Measurements from ENCODE around the gene MACROD1. TPM values are rescaled to one million over a fixed set of nuclear protein-coding genes. Genes with fewer than 3 reads are reported as not detected.
A peak's percentile ranks its signal among the peaks of the same experiment; 100 is the strongest.
"Not testable (repeated sequence)": the region's sequence is repeated elsewhere in the genome, so short reads cannot be mapped to it uniquely, and the experiment has no call there.

The MACROD1 gene
- total RNA-seq, 6 experiments from 2014 or later, result 11.8 to 17.0 (median 13.1) TPM

DNA sequence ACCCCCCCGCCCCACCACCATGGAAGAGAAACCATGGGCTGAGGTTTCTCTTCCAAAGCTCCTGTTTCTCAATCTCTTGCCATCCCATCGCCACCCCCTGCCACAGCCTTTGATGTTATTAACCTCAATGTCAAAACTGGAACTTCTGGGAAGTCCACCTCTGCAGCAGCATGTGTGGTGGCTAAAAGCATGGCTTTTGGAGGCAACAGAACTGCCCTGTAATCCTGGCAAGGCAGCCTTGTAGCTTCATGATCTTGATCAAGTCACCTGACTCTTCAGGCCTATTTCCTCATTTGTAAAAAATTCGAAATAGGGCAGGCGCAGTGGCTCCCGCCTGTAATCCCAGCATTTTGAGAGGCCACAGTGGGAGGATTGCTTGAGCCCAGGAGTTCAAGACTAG lies 195.0 kb downstream of the MACROD1 start:
- no peak for DNase-seq
- Mint-ChIP-seq H3K36me3 (ENCODE audit: low read depth) (peaks cover 6% of the 10 kb centered on the region), H3K27me3 (ENCODE audit: insufficient read depth) (no peaks in the 10 kb centered on the region; the same call in 1 of the 2 replicates), H3K27ac (no peak overlapping the region), H3K4me3 (no peak overlapping the region), H3K4me1 (ENCODE audit: low read depth) (peaks cover 7% of the 10 kb centered on the region), H3K9me3 (peaks cover 8% of the 10 kb centered on the region; the same call in 1 of the 2 replicates)
- TF ChIP-seq, protein P1, sequence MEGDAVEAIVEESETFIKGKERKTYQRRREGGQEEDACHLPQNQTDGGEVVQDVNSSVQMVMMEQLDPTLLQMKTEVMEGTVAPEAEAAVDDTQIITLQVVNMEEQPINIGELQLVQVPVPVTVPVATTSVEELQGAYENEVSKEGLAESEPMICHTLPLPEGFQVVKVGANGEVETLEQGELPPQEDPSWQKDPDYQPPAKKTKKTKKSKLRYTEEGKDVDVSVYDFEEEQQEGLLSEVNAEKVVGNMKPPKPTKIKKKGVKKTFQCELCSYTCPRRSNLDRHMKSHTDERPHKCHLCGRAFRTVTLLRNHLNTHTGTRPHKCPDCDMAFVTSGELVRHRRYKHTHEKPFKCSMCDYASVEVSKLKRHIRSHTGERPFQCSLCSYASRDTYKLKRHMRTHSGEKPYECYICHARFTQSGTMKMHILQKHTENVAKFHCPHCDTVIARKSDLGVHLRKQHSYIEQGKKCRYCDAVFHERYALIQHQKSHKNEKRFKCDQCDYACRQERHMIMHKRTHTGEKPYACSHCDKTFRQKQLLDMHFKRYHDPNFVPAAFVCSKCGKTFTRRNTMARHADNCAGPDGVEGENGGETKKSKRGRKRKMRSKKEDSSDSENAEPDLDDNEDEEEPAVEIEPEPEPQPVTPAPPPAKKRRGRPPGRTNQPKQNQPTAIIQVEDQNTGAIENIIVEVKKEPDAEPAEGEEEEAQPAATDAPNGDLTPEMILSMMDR (IDR thresholded peaks at IDR 0.05), result no peak

DNA sequence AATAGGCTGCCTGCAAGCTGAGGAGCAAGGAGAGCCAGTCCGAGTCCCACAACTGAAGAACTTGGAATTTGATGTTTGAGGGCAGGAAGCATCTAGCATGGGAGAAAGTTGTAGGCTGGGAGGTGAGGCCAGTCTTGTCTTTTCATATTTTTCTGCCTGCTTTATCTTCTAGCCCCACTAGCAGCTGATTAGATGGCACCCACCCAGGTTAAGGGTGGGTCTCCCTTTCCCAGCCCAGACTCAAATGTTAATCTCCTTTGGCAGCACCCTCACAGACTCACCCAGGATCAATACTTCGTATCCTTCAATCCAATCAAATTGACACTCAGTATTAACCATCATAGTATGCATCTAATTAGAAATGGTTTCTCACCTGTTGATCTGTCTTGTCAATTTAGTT lies 196.5 kb downstream of the MACROD1 start:
- H3K27me3 Mint-ChIP-seq (ENCODE audit: insufficient read depth), result no peaks in the 10 kb centered on the region; the same call in 1 of the 2 replicates
- 0 out of 2 replicates have a peak, but pooled peaks cover 4% of the 10 kb centered on the region for H3K4me1 Mint-ChIP-seq (ENCODE audit: low read depth)
- no peak overlapping the region for H3K4me3 Mint-ChIP-seq
- peaks cover 8% of the 10 kb centered on the region; the same call in 1 of the 2 replicates for H3K9me3 Mint-ChIP-seq
- no peak overlapping the region for H3K27ac Mint-ChIP-seq
- DNase-seq, result no peak
- H3K36me3 Mint-ChIP-seq (ENCODE audit: low read depth), result 0 out of 2 replicates have a peak, but pooled peaks cover 3% of the 10 kb centered on the region
- TF ChIP-seq, protein P1 (IDR thresholded peaks at IDR 0.05), result no peak

DNA sequence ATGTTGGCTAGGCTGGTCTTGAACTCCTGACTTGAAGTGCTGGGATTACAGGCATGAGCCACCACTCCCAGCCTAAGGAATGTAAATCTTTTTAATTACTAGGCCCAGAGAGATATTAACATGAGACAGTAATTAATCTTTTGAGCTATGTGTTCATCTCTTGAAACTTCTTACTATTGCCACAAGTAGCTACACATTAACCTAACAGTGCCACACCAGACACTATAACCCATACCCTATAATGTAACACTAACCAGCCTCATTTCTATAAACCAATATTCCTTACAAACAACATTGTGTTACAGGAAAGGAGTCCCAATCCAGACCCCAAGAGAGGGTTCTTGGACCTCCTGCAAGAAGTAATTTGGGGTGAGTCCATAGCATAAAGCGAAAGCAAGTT lies 199.5 kb downstream of the MACROD1 start:
- Mint-ChIP-seq H3K4me1 (ENCODE audit: low read depth) (peaks cover 7% of the 10 kb centered on the region), H3K4me3 (no peak overlapping the region), H3K9me3 (no peaks in the 10 kb centered on the region), H3K27ac (no peak overlapping the region), H3K27me3 (ENCODE audit: insufficient read depth) (no peaks in the 10 kb centered on the region; the same call in 1 of the 2 replicates), H3K36me3 (ENCODE audit: low read depth) (no peaks in the 10 kb centered on the region)
- TF ChIP-seq, protein P1 (IDR thresholded peaks at IDR 0.05), result no peak
- no peak for DNase-seq

DNA sequence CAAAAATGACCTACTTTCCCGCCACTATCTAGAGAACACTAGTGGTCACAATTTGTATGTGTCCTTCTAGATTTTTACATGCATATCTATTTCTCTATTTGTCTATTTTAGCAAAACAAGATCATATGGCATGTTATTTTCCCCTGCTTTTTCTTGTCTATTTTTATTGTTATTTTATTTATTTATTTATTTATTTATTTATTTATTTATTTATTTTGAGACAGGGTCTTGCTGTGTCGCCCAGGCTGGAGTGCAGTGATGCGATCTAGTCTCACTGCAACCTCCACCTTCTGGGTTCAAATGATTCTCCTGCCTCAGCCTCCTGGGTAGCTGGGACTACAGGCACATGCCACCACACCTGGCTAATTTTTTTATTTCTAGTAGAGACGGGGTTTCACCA lies 202.0 kb downstream of the MACROD1 start:
- H3K27ac Mint-ChIP-seq; H3K36me3 Mint-ChIP-seq (ENCODE audit: low read depth); H3K4me3 Mint-ChIP-seq; H3K27me3 Mint-ChIP-seq (ENCODE audit: insufficient read depth); DNase-seq; H3K9me3 Mint-ChIP-seq; H3K4me1 Mint-ChIP-seq (ENCODE audit: low read depth): not testable (repeated sequence)

DNA sequence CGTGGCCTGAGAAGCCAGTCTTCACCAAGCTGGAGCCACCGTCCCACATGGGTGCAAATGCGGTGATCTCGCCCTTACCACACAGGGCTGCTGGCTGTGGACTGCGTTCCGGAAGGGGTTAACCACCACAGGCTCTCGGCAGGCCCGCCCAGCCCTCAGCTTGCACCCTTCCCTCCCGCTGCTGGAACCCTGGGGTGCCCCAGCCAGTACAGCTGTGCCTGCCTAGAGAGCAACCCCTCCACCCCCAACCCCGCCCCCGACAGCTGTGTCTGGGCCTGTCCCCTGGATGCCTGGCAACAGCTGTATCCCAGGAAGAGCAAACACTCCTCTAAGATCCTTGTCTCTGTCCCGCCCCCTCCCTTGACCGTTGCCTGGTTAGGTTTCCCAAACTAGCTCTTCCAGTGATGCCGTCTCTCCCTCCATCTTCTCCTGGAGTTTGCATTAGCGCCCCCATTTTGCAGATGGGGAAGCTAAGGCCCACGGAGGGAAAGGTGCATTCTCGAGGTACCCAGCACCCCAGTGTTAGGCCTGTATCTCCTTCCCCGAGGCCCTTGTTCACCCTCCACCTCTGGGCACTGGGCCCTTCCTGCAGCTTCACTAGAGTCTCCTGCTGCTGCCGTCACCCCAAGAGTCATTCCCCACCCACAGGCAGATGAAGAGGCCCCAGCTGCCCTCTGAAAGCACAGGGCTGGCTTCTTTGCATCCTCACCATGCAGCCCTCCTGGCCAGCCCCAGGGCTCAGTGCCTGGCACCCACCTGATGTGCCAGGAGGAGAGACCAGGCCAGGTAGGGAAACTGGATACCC lies 204.1 kb downstream of the MACROD1 start:
- TF ChIP-seq, protein P1 (IDR thresholded peaks at IDR 0.05), result no peak
- Mint-ChIP-seq H3K4me1 (ENCODE audit: low read depth) (peaks cover 7% of the 10 kb centered on the region), H3K9me3 (no peaks in the 10 kb centered on the region), H3K36me3 (ENCODE audit: low read depth) (no peaks in the 10 kb centered on the region), H3K27me3 (ENCODE audit: insufficient read depth) (no peaks in the 10 kb centered on the region), H3K4me3 (no peak overlapping the region), H3K27ac (peak overlapping the region; percentile 73)
- peak; percentile 13 for DNase-seq

DNA sequence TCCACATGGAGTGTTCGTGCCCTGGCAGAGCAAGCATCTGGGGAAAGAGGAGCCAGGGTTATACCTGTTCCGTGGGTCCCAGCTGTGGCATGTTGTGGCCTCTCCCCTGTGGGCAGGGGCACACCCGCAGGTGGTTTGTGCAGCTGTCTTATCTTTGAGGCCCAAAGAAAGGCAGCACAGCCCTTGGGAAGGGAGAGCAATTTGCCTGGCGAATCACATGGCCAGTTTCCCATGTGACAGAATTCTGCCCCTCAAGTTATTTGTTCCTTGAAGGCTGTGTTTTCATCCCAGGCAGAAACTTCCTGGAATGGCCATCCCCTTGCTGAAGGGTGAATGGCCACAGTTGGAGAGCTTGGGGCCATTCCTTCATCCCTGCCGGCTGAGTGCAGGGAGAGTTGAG lies 207.9 kb downstream of the MACROD1 start:
- Mint-ChIP-seq H3K27ac (no peak overlapping the region), H3K4me3 (no peak overlapping the region), H3K9me3 (no peaks in the 10 kb centered on the region), H3K36me3 (ENCODE audit: low read depth) (peaks cover 4% of the 10 kb centered on the region; the same call in 1 of the 2 replicates), H3K4me1 (ENCODE audit: low read depth) (peaks cover 7% of the 10 kb centered on the region), H3K27me3 (ENCODE audit: insufficient read depth) (no peaks in the 10 kb centered on the region)
- no peak for DNase-seq
- TF ChIP-seq, protein P1 (IDR thresholded peaks at IDR 0.05), result no peak
